Gastroesophageal sphincter (tissue), 4 donors: ENCODE measurements around the gene FLT3. TPM values are rescaled to one million over a fixed set of nuclear protein-coding genes. Genes with fewer than 3 reads are reported as not detected.

Experiments used
- ATAC-seq: fragments of 150-250 bp; one replicate; pipeline ENCODE4 v1.9.1; 2016; ENCODE audit warnings: mild to moderate bottlenecking, moderate library complexity
- H3K27ac ChIP-seq, 4 donors: fragments of 200-600 bp; sonication (generic) in 3 of 4; 1 replicate in 3 of 4; 2 replicates in 1 of 4; pipeline ENCODE4 v1.5.1; 2016 to 2019
- H3K27me3 ChIP-seq: fragments of 200-600 bp; sonication (generic); one replicate; pipeline ENCODE4 v1.5.1; 2019
- H3K36me3 ChIP-seq, 2 donors: fragments of 200-600 bp; sonication (generic); one replicate each; pipeline ENCODE4 v1.5.1; 2019; ENCODE audit warnings: control low read depth in 1 of 2
- H3K4me1 ChIP-seq, 3 donors: fragments of 200-600 bp; sonication (generic); 1 replicate in 2 of 3; 2 replicates in 1 of 3; pipeline ENCODE4 v1.5.1; 2016 to 2019; ENCODE audit warnings: control low read depth in 2 of 3
- H3K4me3 ChIP-seq, 2 donors: fragments of 200-600 bp; sonication (generic); one replicate each; pipeline ENCODE4 v1.5.1; 2019; ENCODE audit warnings: mild to moderate bottlenecking in 1 of 2, moderate library complexity in 1 of 2
- H3K9me3 ChIP-seq, 3 donors: fragments of 200-600 bp; sonication (generic); one replicate each; pipeline ENCODE4 v1.5.1; 2017 to 2019; ENCODE audit warnings: control low read depth in 2 of 3
- EP300 ChIP-seq: sonication (generic); formaldehyde crosslinking; IDR thresholded peaks from one replicate; pipeline ENCODE4 v1.6.1; 2017; ENCODE audit warnings: antibody characterized with exemption, mild to moderate bottlenecking
- POLR2A ChIP-seq, 2 donors: fragments of 450-650 bp; IDR thresholded peaks; one replicate each; pipeline ENCODE4 v1.6.1; 2017; ENCODE audit warnings: antibody characterized with exemption in 2 of 2, mild to moderate bottlenecking in 2 of 2, moderate library complexity in 1 of 2
- POLR2AphosphoS5 ChIP-seq: sonication (generic); formaldehyde crosslinking; IDR thresholded peaks from one replicate; pipeline ENCODE4 v1.6.1; 2017; ENCODE audit warnings: antibody characterized with exemption
- WGBS, 2 donors: methylation state at CpG; one replicate each; pipeline ENCODE4 v1.1.5; 2018; ENCODE audit warnings: low coverage in 1 of 2; 5-methylcytosine and 5-hydroxymethylcytosine counted together
- total RNA-seq, 4 donors: library from RNA; depleted of rRNA; stranded (reverse); fragments of >200 nt; gene quantifications; one replicate each; pipeline ENCODE4 v1.1.0, GENCODE V29; 2016
- TF ChIP-seq, protein P1 (sequence below), 4 experiments: fragments of 200-600 bp in 2 of 4; fragments of 450-650 bp in 2 of 4; sonication (generic) in 1 of 4; IDR thresholded peaks; one replicate each; pipeline ENCODE4 v1.5.1; 2017 to 2019; ENCODE audit warnings: antibody characterized with exemption in 4 of 4, mild to moderate bottlenecking in 2 of 4, moderate library complexity in 2 of 4

Gene FLT3
- total RNA-seq, 4 donors from 2014 or later = 0.46 to 1.1 (median 0.62) TPM

DNA sequence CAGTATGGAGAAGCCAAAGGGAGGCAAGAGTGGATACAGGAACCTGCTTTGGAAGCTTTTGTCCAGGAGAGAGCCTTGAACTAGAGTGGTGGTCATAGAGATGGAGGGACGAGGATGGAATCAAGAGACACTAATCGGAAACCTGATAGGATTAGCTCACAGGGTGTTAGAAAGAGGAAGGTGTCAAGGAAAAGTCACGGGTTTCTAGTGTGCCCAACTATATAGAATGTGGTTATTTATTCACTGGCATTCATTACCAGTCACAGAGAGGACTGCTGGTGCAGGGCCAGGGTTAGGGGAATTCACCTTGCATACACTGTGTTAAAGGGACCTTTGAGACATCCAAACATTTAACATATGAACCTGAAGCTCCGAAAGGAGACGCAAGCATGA lies 68.5 kb downstream of the FLT3 start:
- 75 to 77% methylated on average over 4 to 5 of the region's 5 CpGs for WGBS, 2 donors
- no peaks in the 10 kb centered on the region for H3K4me1 ChIP-seq
- no peak overlapping the region for H3K4me3 ChIP-seq
- TF ChIP-seq, protein P1, sequence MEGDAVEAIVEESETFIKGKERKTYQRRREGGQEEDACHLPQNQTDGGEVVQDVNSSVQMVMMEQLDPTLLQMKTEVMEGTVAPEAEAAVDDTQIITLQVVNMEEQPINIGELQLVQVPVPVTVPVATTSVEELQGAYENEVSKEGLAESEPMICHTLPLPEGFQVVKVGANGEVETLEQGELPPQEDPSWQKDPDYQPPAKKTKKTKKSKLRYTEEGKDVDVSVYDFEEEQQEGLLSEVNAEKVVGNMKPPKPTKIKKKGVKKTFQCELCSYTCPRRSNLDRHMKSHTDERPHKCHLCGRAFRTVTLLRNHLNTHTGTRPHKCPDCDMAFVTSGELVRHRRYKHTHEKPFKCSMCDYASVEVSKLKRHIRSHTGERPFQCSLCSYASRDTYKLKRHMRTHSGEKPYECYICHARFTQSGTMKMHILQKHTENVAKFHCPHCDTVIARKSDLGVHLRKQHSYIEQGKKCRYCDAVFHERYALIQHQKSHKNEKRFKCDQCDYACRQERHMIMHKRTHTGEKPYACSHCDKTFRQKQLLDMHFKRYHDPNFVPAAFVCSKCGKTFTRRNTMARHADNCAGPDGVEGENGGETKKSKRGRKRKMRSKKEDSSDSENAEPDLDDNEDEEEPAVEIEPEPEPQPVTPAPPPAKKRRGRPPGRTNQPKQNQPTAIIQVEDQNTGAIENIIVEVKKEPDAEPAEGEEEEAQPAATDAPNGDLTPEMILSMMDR (IDR thresholded peaks at IDR 0.05) = no peak
- TF ChIP-seq POLR2A (IDR thresholded peaks at IDR 0.05) (no peak), EP300 (no peak)
- no peaks in the 10 kb centered on the region for H3K36me3 ChIP-seq
- H3K9me3 ChIP-seq = no peaks in the 10 kb centered on the region
- no peak overlapping the region for H3K27ac ChIP-seq
- H3K27me3 ChIP-seq = peaks cover 23% of the 10 kb centered on the region
- ATAC-seq = no peak

- Histone ChIP-seq H3K9me3 (no peaks in the 10 kb centered on the region), H3K4me1 (no peaks in the 10 kb centered on the region), H3K27me3 (peaks cover 23% of the 10 kb centered on the region), H3K4me3 (no peak overlapping the region), H3K27ac (no peak overlapping the region), H3K36me3 (no peaks in the 10 kb centered on the region)
- WGBS, 2 donors = 77 to 89% methylated on average over 8 to 10 of the region's 10 CpGs
- ATAC-seq = no peak
- TF ChIP-seq POLR2AphosphoS5 (no peak), EP300 (no peak), POLR2A (IDR thresholded peaks at IDR 0.05) (no peak)
- TF ChIP-seq, protein P1 (IDR thresholded peaks at IDR 0.05) = no peak
Measured at GRCh38 chr13:28031220-28031895, 69.0 kb downstream of the FLT3 start.

GRCh38 chr13:28027607-28028364 lies 72.6 kb downstream of the FLT3 start:
- no peak overlapping the region for H3K4me3 ChIP-seq
- no peak for TF ChIP-seq EP300
- TF ChIP-seq POLR2A (IDR thresholded peaks at IDR 0.05) = no peak
- TF ChIP-seq, protein P1 (IDR thresholded peaks at IDR 0.05) = no peak
- no peak for TF ChIP-seq POLR2AphosphoS5
- H3K27me3 ChIP-seq = peaks cover 27% of the 10 kb centered on the region
- H3K36me3 ChIP-seq = no peaks in the 10 kb centered on the region
- 63 to 73% methylated on average over 5 to 7 of the region's 8 CpGs for WGBS, 2 donors
- no peak overlapping the region for H3K27ac ChIP-seq
- no peaks in the 10 kb centered on the region for H3K4me1 ChIP-seq
- no peak for ATAC-seq
- H3K9me3 ChIP-seq = no peaks in the 10 kb centered on the region

GRCh38 chr13:28027071-28027470 lies 73.3 kb downstream of the FLT3 start:
- no peak for ATAC-seq
- Histone ChIP-seq H3K4me3 (no peak overlapping the region), H3K9me3 (no peaks in the 10 kb centered on the region), H3K4me1 (no peaks in the 10 kb centered on the region), H3K36me3 (no peaks in the 10 kb centered on the region), H3K27ac (no peak overlapping the region), H3K27me3 (peaks cover 25% of the 10 kb centered on the region)
- TF ChIP-seq EP300 = no peak
- TF ChIP-seq, protein P1 (IDR thresholded peaks at IDR 0.05) = no peak
- no peak for TF ChIP-seq POLR2AphosphoS5
- no peak for TF ChIP-seq POLR2A (IDR thresholded peaks at IDR 0.05)

GRCh38 chr13:28026508-28026907 lies 73.9 kb downstream of the FLT3 start:
- no peak for TF ChIP-seq EP300
- no peak for TF ChIP-seq POLR2AphosphoS5
- TF ChIP-seq POLR2A (IDR thresholded peaks at IDR 0.05) = no peak
- TF ChIP-seq, protein P1 (IDR thresholded peaks at IDR 0.05) = no peak
- 88 to 94% methylated on average over 6 to 9 of the region's 9 CpGs for WGBS, 2 donors
- no peaks in the 10 kb centered on the region for H3K36me3 ChIP-seq
- ATAC-seq = no peak
- H3K27ac ChIP-seq = no peak overlapping the region
- H3K27me3 ChIP-seq = peaks cover 19% of the 10 kb centered on the region
- no peaks in the 10 kb centered on the region for H3K4me1 ChIP-seq
- no peaks in the 10 kb centered on the region for H3K9me3 ChIP-seq
- H3K4me3 ChIP-seq = no peak overlapping the region
